ENCODE measurements around the gene MAN2C1.
"Not testable (repeated sequence)": the region's sequence is repeated elsewhere in the genome, so short reads cannot be mapped to it uniquely, and the experiment has no call there.

MAN2C1 gene

GRCh38 chr15:75355369-75355768 lies 13.0 kb downstream of the MAN2C1 start:
- no peak overlapping the region for H3K27ac ChIP-seq
- TF ChIP-seq CTCF (IDR thresholded peaks at IDR 0.05) (no peak), ZFX (IDR thresholded peaks at IDR 0.05; ENCODE audit: borderline replicate concordance) (no peak)

GRCh38 chr15:75354454-75354853 lies 14.0 kb downstream of the MAN2C1 start:
- TF ChIP-seq ZFX (IDR thresholded peaks at IDR 0.05; ENCODE audit: borderline replicate concordance) = no peak
- no peak for TF ChIP-seq CTCF (IDR thresholded peaks at IDR 0.05)
- no peak overlapping the region for H3K27ac ChIP-seq

DNA sequence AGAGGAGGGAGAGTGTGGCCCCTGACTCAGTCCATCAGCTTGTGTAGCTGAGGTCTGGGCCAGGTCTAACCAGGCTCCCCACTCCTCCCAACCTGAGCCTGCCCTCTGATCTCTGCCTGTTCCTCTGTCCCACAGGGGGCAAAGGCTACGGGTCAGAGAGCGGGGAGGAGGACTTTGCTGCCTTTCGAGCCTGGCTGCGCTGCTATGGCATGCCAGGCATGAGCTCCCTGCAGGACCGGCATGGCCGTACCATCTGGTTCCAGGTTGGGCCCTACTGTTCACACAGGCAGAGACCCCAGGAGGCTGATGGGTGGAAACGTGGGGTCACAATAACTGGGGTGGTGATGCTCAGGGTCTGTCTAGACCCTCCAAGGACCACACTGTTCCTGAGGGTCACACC lies 14.8 kb downstream of the MAN2C1 start:
- no peak overlapping the region for H3K27ac ChIP-seq
- TF ChIP-seq ZFX (IDR thresholded peaks at IDR 0.05; ENCODE audit: borderline replicate concordance) (no peak), CTCF (IDR thresholded peaks at IDR 0.05) (no peak)

GRCh38 chr15:75352186-75353080 lies 16.0 kb downstream of the MAN2C1 start:
- TF ChIP-seq ZFX (IDR thresholded peaks at IDR 0.05; ENCODE audit: borderline replicate concordance) (no peak), CTCF (IDR thresholded peaks at IDR 0.05) (no peak)
- H3K27ac ChIP-seq = no peak overlapping the region

DNA sequence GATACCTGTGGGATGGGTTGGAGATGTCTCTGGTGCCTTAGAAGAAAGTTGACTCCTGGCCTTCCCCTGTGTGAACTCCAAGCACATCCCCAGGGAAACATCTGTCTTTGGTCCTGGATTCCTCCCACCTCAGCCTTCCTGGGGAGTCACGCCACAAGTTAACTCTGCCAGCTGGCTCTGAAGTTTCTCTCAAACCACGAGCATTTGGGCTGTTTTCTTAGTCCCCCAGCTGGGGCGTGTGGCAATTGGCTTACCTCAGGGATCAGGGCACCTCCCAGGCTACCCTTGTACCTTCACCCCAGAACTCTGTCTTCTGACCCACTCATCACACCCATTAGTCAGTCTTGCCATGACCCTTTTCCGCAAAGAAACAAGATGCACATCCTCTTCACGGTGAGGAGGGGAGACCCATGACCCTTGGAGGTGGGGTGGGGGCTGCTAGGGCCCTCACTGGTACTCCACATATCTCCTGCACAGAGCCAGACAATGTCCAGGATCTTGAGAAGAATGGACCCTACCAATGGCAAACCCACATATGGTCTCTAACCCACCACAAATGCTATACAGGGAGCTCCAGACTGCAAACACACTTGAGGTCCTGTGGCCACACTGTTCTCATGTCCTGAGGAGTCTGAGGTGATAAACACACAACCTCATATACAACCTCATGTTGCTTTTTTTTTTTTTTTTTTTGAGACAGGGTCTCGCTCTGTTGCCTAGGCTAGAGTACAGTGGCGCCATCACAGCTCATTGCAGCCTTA lies 17.6 kb downstream of the MAN2C1 start:
- no peak overlapping the region for H3K27ac ChIP-seq
- TF ChIP-seq CTCF (IDR thresholded peaks at IDR 0.05) = no peak
- TF ChIP-seq ZFX (IDR thresholded peaks at IDR 0.05; ENCODE audit: borderline replicate concordance) = no peak

- no peak for TF ChIP-seq ZFX (IDR thresholded peaks at IDR 0.05; ENCODE audit: borderline replicate concordance)
- no peak for TF ChIP-seq CTCF (IDR thresholded peaks at IDR 0.05)
- H3K27ac ChIP-seq = no peak overlapping the region
These were observed 18.4 kb downstream of the MAN2C1 start for GRCh38 chr15:75349851-75350588.

GRCh38 chr15:75349351-75349669 lies 19.1 kb downstream of the MAN2C1 start:
- not testable (repeated sequence) for H3K27ac ChIP-seq
